Esophagus muscularis mucosa (tissue), 4 donors: ENCODE data around the gene FOXP2.

Experiments used
- CTCF ChIP-seq, 3 experiments: fragments of 200-600 bp in 2 of 3; fragments of 450-650 bp in 1 of 3; sonication (generic) in 2 of 3; IDR thresholded peaks; one replicate each; pipeline ENCODE4 v1.5.1; 2017 to 2019; ENCODE audit warnings: antibody characterized with exemption in 3 of 3, mild to moderate bottlenecking in 2 of 3, moderate library complexity in 1 of 3
- EP300 ChIP-seq: sonication (generic); formaldehyde crosslinking; IDR thresholded peaks from one replicate; pipeline ENCODE4 v1.6.1; 2017; ENCODE audit warnings: antibody characterized with exemption
- POLR2A ChIP-seq: fragments of 450-650 bp; IDR thresholded peaks from one replicate; pipeline ENCODE4 v1.6.1; 2017; ENCODE audit warnings: antibody characterized with exemption, moderate library complexity, mild to moderate bottlenecking, low read depth
- POLR2AphosphoS5 ChIP-seq, 2 donors: sonication (generic); formaldehyde crosslinking; IDR thresholded peaks; one replicate each; pipeline ENCODE4 v1.6.1; 2017; ENCODE audit warnings: antibody characterized with exemption in 2 of 2

- no peak for TF ChIP-seq CTCF (IDR thresholded peaks at IDR 0.05)
- TF ChIP-seq POLR2A = no peak
- no peak for TF ChIP-seq EP300
- TF ChIP-seq POLR2AphosphoS5 (IDR thresholded peaks at IDR 0.05) = no peak
These were observed 191.5 kb downstream of the FOXP2 start for GRCh38 chr7:114606100-114606499.
